GM12865 (cell line): ENCODE measurements around the gene CRABP1.

ENCODE experiments used
- DNase-seq: peaks from one replicate; pipeline ENCODE4 v3.0.0; 2010; ENCODE audit warnings: low read depth
- H3K4me3 ChIP-seq: 2 replicates; pipeline ENCODE4 v1.5.1; 2011; ENCODE audit warnings: mild to moderate bottlenecking, low read depth, low read length, control low read depth
- TF ChIP-seq, protein P1 (sequence below): IDR thresholded peaks from 2 replicates; pipeline ENCODE4 v1.5.1; 2011; ENCODE audit warnings: low read length, control low read depth, low read depth, inconsistent platforms; ENCODE audit not compliant: insufficient read depth; ENCODE audit errors: missing control alignments

CRABP1 gene

DNA sequence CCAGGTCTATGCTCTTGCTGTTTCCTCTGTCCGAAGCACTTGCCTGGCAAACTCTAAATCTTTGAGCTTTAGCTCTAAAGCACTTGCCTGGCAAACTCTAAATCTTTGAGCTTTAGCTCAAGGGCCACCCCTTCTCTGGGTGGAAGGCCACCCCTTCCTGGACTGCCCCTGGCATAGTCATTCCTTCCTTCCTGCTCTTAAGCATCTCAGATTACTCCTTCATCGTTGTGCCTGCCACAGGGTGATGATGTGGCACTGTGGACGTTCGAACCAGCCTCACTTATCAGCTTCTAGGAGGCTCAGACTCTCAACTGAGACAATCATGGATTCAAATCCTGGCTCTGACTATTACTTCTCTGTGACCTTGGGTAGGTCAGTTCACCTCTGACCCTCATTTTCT, 10.5 kb upstream of the CRABP1 start:
- TF ChIP-seq, protein P1, sequence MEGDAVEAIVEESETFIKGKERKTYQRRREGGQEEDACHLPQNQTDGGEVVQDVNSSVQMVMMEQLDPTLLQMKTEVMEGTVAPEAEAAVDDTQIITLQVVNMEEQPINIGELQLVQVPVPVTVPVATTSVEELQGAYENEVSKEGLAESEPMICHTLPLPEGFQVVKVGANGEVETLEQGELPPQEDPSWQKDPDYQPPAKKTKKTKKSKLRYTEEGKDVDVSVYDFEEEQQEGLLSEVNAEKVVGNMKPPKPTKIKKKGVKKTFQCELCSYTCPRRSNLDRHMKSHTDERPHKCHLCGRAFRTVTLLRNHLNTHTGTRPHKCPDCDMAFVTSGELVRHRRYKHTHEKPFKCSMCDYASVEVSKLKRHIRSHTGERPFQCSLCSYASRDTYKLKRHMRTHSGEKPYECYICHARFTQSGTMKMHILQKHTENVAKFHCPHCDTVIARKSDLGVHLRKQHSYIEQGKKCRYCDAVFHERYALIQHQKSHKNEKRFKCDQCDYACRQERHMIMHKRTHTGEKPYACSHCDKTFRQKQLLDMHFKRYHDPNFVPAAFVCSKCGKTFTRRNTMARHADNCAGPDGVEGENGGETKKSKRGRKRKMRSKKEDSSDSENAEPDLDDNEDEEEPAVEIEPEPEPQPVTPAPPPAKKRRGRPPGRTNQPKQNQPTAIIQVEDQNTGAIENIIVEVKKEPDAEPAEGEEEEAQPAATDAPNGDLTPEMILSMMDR: no peak
- no peak overlapping the region for H3K4me3 ChIP-seq
- DNase-seq: no peak

DNA sequence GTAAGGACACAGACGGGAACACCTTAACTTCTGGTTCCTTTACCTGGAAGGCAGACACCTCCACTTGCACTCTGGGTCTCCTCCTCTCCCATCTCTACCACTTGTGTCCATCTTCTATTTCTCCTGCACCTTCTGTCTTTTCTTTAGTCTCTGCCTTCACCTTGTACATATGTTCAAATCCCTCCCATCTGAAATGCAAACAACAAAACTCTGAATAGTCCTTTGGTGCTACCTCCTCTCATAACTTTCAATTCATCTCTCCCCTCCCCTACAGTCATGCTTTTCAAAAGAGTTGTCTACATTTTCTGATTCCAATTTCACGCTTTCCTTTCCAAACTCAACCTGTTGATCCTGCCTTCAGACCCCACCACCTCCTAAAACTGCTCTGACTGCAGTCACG, 5.3 kb upstream of the CRABP1 start:
- no peak for DNase-seq
- TF ChIP-seq, protein P1: no peak
- H3K4me3 ChIP-seq: no peak overlapping the region

DNA sequence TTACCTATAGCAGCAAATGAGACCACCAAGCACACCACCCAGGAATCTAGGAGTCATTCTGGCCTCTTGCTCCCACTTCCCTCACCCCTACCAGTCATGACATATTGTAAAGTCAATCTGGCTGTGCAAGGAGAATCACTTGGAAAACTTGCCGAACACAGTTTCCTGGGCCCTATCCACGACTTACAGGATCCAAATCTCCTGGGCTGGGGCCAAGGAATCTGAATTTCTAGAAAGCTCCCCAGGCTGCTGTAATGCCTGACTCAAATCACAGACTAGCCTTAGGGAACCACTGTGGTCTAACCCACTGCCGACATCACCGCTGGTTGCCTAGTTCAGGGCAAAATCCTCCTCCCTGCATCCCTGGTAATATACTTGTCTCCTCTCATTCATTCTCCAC, 4.2 kb upstream of the CRABP1 start:
- TF ChIP-seq, protein P1: no peak
- H3K4me3 ChIP-seq: no peak overlapping the region
- DNase-seq: no peak

DNA sequence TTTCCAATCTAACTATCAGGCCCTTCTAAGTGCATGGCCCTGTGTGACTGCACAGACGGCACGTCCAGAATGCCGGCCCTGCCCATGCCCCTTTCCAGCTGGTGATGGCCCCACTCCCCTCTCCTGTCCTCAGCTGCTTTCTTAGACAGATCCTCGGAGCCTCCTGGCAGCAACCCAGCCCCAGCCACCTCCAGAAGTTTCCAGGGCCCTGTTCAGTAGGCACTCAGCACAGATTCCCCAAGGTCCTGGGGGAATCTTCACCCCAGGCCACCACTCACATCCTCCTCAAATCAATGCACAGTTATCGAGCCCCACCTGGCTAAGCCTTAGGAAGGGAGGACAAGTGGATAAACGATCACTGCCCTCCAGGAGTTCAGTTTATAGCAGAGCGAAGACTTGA, 1.4 kb upstream of the CRABP1 start:
- DNase-seq: no peak
- no peak overlapping the region for H3K4me3 ChIP-seq
- TF ChIP-seq, protein P1: no peak

DNA sequence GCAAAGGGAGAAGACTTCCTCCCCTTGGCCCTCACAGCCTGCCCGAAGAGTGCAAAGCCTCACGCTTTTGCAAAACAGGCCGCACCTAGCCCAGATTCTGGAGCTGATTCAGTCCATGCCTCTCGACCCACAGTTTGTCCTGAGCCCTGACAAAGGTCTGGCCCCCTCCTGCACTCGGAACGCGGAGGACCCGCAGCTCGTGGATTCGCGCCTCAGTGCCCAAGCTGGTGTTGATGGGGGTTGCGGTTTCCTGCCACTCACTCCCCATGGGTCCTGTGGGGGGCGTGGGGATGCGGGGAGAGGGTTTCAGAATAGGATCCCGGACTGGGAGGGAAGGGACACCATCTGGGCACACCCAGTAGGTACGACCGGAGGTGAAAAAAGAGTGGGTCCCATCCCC, 594 bp upstream of the CRABP1 start:
- H3K4me3 ChIP-seq: no peak overlapping the region
- DNase-seq: no peak
- TF ChIP-seq, protein P1: no peak

DNA sequence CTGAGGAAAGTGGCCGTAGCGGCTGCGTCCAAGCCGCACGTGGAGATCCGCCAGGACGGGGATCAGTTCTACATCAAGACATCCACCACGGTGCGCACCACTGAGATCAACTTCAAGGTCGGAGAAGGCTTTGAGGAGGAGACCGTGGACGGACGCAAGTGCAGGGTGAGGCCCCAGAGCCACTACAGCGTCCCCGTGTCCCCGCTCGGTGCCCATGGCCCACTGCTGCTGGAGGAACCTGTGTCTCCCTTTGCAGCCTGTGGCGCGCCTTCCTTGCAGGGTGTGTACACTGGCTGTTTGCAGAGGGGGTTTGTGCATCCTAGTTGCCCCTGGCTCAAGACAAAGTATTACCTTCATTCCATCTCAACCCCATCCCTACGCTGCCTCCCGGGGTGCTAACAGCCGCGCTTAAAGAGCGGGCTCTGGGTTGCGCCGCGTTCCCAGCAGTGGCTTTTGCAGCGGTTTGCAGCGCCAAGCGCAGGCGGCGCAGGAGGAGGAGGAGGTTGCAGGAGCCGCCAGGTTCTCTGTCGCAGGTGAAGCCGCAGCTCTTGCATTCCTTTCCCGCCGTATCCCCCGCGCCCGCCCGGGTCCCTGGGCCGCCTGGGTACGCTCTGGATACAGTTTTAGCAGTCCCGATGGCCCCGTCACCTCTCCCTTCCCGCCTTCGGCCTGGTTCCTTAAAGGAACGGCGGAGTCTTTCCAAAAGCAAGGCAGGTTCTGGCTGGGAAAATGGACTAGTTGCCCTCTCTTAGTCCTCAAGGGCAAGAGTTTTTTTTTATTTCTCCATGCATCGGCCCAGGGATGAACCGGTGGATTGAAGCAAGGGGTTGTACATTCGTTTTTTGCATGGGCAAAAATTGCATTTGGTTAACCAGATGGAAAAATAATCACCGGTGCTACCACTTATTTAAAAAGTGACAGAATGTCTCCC, 1.2 kb downstream of the CRABP1 start:
- no peak overlapping the region for H3K4me3 ChIP-seq
- TF ChIP-seq, protein P1: no peak
- DNase-seq: no peak

DNA sequence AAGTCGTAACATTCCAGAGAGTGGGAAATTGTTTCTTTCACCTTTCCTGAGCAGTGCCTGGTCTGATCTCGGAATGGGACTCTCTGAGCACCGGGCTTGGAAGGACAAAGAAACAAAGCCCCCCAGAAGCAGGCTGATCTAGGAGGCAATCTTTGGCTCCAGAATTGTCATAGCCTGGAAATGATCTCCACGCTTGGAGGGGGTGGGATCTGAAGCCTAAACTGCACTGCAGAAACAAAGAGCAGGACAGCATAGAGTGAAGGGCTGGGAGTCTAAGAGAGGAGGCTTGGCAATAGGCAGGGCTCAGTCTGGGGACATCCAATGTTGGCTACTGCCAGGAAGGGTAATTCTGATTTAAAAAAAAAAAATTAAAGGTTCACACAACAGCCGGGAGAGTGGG, 1.9 kb downstream of the CRABP1 start:
- no peak overlapping the region for H3K4me3 ChIP-seq

More for the DNA sequence above, 1.9 kb downstream of the CRABP1 start:
- no peak for DNase-seq
- TF ChIP-seq, protein P1: no peak
